Measurements from ENCODE around the gene STK32A.

STK32A gene

DNA sequence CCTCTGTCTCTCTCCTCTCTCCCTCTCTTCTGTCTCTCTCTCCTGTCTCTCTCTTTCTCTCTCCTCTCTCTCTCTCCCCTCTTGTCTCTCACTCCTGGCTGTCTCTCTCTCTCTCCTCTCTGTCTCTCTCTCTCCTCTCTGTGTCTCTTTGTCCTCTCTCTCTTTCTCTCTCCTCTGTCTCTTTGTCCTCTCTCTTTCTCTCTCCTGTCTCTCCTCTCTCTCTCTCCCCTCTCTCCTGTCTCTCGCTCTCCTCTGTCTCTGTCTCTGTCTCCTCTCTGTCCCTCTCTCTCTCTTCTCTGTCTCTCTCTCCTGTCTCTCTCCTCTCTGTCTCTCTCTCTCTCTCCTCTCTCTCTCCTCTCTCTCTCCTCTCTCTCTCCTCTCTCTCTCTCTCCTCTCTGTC lies 25.0 kb downstream of the STK32A start:
- no peak for DNase-seq (ENCODE audit: low read depth in 3 of 3)

DNA sequence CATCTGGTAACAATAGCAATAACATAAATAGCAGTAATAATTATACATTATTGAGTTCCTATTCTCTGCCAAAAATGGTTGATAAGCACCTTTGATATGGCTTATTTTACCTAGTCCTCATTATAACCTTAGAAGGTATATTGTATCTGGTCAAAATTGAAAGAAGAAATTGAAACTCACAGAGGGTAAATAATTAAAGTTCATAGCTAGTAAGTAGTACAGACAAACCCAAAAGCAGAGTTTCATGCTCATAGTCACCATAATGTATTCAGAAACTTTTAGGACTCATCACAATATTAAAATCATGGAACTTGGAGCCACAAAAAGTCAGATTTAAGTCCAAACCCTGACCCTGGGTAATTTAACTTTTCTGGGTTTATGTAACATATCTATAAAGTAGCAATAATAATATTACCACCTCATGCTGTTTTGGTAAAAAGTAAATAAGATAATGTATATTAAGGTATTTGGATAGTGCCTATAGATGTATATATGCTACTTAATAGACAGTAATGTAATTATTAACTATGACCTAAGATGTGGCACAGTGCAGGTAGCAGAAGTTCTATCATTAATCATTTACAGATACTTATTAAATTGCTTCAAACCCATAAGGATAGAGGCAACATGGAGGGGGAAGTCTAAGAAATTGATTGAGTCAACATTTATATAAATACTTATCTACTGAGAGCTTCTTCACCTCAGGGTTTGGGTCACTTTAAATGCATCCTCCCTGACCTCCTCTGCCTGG lies 32.4 kb downstream of the STK32A start:
- no peak for DNase-seq (ENCODE audit: low read depth in 3 of 3)

DNA sequence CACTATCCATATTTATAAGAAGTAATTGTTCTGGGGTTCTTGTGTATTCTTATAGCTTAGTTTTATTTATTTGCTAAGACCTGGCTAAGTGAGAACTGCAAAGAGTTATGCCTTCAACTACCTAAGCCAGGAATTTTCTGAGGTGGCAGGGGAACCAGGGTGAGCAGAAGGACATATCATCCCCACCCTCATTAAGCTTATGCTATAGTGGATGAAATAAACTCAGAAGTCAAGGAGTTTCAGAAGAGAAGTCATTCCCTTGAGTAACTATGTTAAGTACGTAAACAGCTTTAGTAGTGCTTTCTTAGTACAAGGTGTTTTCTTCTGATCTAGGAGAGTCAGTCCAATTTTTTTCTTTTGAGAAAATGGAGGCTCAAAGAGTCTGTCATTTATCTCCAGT lies 41.7 kb downstream of the STK32A start:
- DNase-seq (ENCODE audit: low read depth in 3 of 3), result no peak

DNA sequence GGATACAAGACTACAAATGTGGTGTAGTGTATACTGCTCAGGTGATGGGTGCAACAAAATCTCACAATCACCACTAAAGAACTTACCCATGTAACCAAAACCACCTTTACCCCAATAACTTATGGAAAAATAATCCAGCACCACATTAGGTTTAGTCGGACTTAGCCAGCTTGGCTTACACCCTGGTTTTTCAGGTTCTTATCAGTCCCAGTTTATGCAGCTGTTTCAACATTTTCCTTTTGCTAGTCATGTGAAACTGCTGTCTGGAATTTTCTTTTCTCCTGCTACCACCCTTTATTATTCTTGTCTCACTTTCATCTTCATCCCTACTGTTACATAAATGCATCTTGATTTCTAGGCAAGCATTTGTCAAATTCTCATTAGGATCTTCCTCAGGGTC lies 51.5 kb downstream of the STK32A start:
- DNase-seq (ENCODE audit: low read depth in 3 of 3), result no peak

DNA sequence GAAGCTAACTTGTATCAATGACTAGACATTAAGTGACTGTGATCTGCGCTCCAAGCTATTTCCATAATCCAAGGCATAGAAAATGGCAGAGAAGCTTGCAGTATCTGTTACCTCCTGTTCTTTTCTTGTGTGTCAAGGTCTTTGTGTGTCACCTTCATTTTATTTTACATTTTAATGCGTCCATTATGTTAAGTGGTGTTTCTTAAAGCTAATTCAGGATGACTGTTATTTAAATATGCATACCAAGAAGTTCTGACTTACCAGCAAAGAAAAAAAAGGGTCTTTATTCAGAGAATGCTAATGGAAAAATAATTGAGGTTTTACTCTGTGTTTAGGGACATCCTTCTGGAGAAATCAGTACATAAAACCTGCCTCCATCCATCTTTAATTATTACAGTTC lies 52.3 kb downstream of the STK32A start:
- DNase-seq (ENCODE audit: low read depth in 3 of 3), result no peak

DNA sequence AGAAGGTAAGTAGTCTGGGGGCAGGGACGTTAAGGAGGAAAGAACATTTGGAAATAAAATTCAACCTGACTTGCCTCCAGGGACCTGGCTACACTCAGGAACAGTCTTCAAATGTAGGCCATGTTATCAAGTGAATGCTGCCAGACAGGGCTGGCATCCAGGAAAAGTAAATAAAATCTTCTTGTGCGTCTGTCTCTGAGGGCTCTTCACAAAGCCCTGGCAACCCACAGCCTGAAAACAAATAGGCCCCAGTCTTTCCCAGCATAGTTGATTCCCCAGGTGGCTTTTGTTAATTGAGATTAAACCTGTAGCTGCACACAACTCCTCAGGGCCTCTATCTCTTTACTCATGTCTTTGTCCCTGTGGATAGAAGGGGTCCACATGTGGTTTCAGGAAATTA lies 55.4 kb downstream of the STK32A start:
- DNase-seq (ENCODE audit: low read depth in 3 of 3), result no peak

DNA sequence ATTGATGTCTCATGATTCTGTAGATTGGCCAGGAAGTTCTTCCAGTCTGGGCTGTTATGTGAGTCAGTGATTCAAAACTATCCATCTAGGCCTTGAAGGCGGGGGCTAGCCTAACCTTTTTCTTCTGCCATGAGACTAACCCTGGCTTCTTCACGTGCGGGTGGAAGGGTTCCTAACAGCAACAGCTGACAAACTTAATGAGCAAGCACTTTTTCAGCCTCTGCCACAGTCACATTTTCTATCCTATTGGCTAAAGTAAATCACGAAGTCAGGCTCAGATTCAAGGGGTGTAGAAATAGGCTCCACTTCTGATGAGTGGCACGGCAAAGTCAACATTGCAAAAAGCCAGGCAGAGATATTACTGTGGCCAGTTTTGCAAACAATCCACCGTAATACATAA lies 68.4 kb downstream of the STK32A start:
- DNase-seq (ENCODE audit: low read depth in 3 of 3), result no peak

DNA sequence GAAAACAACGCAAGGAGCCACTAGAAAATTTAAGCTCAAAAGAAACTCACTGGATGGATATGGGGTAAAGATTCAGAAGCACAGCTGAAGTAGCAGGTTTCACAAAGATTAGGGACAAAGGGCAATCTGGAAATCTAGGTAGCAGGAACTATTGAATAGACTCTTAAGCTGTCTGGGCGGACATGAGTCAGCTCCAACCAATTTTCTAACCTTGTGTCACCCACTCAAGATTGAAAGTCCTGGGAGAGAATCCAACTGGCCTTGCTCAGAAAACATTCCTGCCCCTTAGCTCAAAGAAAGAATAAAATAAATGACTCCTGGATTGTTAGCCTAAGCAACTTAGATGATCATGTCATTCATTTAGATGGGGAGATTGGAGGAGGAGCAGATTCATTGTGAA lies 69.2 kb downstream of the STK32A start:
- no peak for DNase-seq (ENCODE audit: low read depth in 3 of 3)

DNA sequence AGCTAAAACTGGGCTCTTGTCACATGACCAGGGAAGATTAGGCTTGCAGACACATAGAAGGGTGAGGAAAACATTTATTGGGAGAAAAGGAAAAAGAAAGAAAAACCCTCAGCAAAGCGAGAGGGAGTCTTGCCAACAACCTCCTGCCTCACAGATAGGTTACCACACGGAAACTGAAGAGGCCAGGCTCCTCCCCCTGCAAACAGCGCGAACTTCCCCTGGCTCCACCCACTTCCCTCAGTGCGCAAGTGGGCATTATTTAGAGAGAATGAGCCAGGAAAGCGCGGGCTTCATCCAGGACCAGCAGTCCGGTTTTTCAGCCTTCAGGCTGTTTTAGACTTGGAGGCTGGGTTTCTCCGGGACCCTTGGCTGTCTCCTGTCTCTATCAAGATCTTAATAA lies 70.3 kb downstream of the STK32A start:
- no peak for DNase-seq (ENCODE audit: low read depth in 3 of 3)

DNA sequence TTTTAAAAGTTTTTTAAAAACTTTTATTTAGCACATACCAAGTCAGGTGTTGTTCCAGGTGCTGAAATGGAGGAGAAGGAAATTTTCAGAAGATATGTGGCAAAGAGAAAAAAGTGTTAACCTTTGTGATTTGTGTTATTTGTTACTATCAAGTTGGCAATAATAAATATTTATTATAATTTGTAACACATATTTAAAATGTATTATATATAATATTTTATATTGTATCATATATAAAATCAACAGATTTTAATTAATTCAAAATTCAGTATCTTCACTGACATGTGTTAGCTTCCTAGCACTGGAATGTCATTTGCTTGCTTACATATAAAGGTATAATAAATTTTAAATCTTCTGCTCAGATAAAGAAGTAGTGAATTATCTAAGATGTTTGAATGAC lies 71.5 kb downstream of the STK32A start:
- no peak for DNase-seq (ENCODE audit: low read depth in 3 of 3)

DNA sequence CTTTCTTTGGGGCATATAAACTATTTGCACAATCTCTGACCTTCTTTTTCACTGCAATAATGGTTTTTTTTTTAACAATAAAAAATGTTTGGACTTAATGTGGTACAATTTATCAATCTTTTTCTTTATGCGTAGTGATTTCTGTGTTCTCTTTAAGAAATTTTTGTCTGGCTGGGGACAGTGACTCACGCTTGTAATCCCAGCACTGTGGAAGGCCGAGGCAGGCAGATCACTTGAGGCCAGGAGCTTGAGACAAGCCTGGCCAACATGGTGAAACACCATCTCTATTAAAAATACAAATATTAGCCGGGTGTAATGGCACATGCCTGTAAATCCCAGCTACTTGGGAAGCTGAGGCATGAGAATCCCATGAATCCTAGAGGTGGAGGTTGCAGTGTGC lies 72.3 kb downstream of the STK32A start:
- DNase-seq (ENCODE audit: low read depth in 3 of 3), result no peak

DNA sequence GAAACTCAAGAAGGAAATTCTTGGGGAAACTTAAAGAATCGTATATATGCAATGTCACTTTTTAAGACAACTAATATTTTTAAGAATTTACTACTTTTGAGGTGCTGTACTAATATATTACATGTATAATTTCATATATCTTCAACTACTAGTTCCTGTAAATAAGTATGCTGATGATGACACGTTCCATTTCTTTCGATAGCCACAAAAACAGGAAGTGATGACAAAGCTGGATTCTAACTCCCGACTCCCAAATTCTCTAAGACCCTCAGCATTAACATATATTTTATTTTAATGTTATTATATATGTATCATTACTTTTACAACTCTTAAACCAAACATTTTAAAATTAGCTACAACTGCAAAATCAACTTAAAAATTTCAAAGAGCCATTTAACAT lies 74.8 kb downstream of the STK32A start:
- DNase-seq (ENCODE audit: low read depth in 3 of 3), result no peak

DNA sequence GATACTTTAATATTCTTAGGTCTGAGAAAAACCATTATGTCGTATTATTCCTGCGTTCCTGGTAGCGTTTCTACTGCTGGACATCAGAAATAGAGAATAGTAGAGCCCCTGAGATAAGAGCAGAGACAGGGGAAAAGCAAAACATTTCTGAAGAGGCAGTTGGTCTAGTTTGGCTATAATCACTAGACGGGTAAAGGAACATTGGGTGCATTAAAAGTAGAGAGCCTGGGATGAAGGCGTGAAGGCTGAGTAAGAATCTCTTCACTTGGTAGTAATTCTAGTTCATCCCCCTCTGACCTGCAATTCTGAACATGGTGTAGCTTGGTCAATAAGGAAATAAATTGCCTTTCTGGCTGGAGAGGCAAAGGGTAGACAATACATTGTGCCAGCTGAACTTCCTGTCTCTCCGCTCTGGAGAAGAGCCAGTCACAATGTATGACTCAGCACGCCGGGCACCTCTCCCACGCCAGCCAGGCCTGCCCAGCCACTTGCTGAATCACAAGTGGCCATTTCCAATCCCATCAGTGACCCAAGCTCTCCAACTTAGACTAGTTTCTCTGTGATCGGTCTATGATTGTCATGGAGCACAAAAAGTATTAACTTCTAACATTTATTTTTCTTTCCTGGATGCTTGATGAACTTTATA lies 75.4 kb downstream of the STK32A start:
- no peak for DNase-seq (ENCODE audit: low read depth in 3 of 3)

DNA sequence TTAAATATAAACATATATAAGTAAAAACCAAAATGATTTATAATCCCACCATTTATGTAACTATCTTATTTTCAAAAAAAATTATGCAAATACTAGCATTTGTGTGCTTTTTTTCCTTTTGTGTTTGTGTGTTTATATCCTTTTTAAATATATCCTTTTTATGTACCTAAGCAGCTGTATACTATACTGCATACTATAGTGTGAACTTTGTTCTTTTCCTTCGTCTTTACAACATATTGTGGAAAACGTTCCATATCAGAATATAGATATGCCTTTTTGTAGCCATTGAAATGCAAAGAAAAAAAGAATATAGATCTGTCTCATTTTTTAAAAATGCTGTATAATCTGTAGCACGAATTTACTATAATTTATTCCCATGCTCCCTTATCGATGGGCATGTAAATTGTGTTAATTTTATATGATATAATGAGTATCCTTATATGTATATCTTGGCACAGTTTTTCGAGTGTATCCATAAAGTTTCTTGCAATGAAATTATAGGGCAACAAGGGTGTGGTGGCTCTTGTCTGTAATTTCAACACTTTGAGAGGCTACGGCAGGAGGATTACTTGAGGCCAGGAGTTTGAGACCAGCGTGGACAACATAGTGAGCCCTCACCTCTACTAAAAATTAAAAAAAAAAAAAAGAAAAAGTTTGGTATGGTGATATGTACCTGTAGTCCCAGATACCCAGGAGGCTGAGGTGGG lies 83.3 kb downstream of the STK32A start:
- no peak for DNase-seq (ENCODE audit: low read depth in 3 of 3)

DNA sequence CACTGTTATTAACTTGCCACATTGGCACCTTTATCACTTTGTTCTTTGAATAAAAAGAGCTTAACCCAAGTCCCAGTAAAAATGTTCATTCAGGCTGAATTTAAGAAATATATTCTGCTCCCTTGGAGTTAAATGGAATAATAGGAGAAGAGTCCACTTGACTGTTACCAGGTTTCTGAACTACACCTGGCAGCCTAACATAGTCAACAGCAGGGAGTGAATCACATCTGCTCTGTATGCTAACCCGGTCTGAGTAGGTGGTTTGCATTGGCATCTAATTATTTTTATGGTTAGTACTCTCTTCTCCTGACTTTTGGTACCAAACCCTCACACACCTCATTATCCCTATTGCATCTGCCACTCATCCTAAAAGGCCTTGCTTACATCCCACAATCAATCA lies 86.7 kb downstream of the STK32A start:
- no peak for DNase-seq (ENCODE audit: low read depth in 3 of 3)

DNA sequence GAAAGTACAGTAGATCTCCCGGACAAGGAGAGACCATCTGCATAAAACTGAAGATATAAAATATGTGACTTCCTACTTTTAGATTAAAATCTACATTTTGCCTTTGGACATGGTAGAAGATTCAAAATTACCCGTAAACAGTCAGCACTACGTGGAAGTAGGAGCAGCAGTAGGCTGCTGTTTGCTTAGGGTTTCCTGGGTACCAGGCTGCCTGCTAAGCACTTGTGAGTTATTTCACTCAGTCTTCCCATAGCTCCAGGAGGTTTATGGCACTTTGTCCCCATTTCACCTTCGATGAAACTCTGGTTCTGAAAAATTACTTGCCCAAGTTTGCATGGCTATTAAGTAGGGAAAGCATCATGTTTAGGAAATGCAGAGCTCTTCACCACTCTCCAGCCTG lies 92.6 kb downstream of the STK32A start:
- no peak for DNase-seq (ENCODE audit: low read depth in 3 of 3)

DNA sequence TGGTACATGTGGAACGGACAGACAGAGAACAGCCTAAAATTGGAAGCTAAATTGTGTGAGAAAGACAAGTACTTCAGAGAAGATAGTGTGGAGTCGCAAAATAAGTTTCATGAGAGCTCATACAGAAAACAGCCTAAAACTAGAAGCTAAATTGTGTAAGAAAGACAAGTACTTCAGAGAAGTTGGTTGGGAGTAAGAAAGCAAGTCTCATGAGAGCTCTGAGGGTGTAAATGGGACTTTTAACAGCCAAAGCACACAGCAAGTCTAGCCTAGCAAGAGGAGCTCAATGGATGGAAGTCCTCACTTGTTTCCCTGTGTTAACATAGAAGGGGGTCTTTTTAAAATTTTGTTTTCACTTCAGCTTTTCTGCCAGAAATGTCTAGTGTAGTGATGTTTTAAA lies 93.1 kb downstream of the STK32A start:
- no peak for DNase-seq (ENCODE audit: low read depth in 3 of 3)

DNA sequence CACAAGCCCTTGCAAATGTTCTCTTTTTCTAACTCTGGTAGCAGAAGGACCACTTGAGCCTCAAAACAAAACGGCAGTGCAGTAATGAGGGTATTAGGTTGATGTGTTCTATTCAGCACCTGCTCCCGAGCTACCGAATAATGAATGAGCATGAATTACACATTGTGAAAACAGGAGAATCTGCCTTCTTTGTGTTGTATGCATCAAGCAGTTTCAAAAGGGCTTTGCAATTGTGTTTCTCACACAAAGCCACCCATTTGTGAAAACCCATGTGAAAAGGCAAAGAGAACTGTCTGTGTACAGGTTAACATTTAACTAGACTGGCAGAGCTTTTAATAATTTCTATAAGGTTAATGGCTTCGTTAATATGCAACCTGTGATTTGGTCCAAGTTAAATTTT lies 97.8 kb downstream of the STK32A start:
- DNase-seq (ENCODE audit: low read depth in 3 of 3), result no peak

DNA sequence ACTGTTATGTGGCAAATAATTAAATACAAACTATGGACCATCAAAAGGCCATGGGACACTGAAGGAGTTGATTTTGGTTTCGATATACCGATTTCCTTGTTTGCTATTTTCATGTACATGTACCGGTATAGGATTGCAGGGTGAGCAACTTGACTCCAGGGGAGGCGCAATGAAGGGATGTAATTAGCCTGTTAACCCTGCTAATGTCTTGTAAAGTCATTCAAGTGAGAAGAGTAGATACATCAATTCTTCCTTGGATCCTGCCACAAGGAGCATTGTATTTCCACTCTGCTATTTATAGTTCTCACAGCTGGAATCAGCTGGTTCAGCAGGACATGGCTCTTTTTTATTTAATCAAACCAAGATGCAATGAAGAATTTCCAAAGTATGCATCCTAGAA lies 102.0 kb downstream of the STK32A start:
- DNase-seq (ENCODE audit: low read depth in 3 of 3), result no peak

DNA sequence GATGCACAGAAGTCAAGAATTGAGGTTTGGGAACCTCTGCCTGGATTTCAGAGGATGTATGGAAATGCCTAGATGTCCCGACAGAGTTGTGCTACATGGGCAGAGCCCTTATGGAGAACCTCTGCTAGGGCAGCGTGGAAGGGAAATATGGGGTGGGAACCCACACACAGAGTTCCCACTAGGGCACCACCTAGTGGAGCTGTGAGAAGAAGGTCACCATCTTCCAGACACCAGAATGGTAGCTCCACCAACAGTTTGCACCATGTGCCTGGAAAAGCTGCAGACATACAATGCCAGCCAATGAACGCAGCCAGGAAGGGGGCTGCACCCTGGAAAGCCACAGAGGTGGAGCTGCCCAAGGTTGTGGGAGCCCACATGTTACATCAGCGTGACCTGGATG lies 104.5 kb downstream of the STK32A start:
- DNase-seq (ENCODE audit: low read depth in 3 of 3), result no peak

DNA sequence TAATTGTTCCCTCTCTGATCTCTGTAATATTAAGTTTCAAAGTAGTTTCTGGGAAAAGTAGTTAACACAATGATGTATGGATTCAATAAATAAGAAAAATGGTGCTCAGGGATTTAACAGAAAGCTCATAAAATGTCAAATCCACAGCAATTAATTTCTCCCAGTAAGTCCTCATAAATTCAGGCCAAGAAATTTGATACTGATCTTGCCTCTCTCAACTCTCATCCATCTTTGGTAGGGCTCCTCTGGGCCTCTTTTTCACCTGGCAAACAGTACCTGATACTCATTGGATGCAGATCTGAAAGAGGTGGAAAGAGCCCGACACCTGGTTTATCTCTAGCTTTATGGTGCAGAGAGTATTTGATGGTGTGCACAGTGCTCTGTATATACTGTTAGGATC lies 106.1 kb downstream of the STK32A start:
- no peak for DNase-seq (ENCODE audit: low read depth in 3 of 3)

DNA sequence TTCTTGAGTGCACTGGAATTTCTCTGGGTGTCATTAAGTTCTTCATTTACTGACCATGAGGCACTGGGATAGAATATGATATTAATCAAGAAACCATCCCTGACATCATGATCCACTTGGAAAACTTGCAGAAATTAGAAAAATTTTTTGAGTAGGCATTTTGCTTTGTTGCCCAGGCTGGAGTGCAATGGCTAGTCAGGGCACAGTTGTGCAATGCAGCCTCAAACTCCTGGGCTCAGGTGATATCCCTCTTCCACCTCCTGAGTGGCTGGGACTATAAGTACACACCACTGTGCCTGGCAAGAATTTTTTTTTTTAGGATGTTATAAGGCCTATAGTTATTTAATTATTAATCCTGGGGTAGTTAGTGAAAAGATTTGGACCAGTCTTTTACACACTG lies 106.5 kb downstream of the STK32A start:
- no peak for DNase-seq (ENCODE audit: low read depth in 3 of 3)

DNA sequence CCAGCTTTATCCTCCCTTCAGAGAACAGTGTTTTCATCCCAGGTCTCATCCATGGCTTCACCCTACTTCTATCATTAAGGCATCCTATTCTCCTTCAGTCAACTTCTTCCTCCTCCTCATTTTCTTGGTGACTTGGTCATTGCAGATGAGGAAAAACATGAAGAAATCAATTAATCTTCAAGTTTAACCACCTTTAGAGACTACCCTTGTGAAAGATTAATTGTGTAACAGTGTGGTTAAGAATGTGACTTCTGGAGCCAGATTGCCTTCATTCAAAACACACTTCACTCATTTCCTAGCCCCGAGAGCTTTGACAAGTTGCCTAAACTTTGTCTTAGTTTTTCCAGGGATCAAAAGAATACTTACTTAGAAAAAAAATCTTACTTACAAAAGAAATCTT lies 110.0 kb downstream of the STK32A start:
- DNase-seq (ENCODE audit: low read depth in 3 of 3), result no peak

Measured in stimulated activated CD4-positive, alpha-beta T cell treated with anti-CD3 and anti-CD28 coated beads, TNF-alpha, amount 100 ng/mL, for 24 hours (primary cell).